ENCODE measurements around the gene CRYBA4. TPM values are rescaled to one million over a fixed set of nuclear protein-coding genes. Genes with fewer than 3 reads are reported as not detected.

Gene CRYBA4
- total and polyA plus RNA-seq, 2 experiments from 2014 or later, result 1.5 TPM; not detected in 1

GRCh38 chr22:26617271-26618199 is 4.2 kb upstream of the CRYBA4 start, which contains the start of gene CRYBB1:
Gene CRYBB1, minus strand, starts transcription at chr22:26618027. Its CDS starts 1,708 bp downstream, at chr22:26616319.
- peak; percentile 56 for DNase-seq (ENCODE audit: low spot score)
- Histone ChIP-seq H3K27ac (ENCODE audit: low read depth) (0 out of 2 replicates have a peak within 1 kb of the TSS, but pooled peaks have one; percentile 58), H2AFZ (peak within 1 kb of the TSS; percentile 80), H4K20me1 (replicated peaks; ENCODE audit: insufficient read depth) (no peaks in the 10 kb centered on the region), H3K9me2 (ENCODE audit: insufficient read depth) (no peaks in the 10 kb centered on the region), H3K4me3 (peak within 1 kb of the TSS; percentile 22; the same call in 1 of the 2 replicates), H3K79me2 (replicated peaks; ENCODE audit: insufficient read depth) (no peaks in the 10 kb centered on the region), H3K36me3 (ENCODE audit: insufficient read depth) (no peaks in the 10 kb centered on the region), H3F3A (replicated peaks; ENCODE audit: low read depth) (peaks cover 21% of the 10 kb centered on the region), H3K4me1 (ENCODE audit: insufficient read depth) (peaks cover 52% of the 10 kb centered on the region), H3K4me2 (peak within 1 kb of the TSS; percentile 74), H3K27me3 (ENCODE audit: insufficient read depth) (peaks cover 25% of the 10 kb centered on the region)
- peak; percentile 30 for ATAC-seq
- H3K4me3 Mint-ChIP-seq, result peak within 1 kb of the TSS; percentile 12; the same call in 1 of the 3 replicates
- no peak for TF ChIP-seq ZNF331 (CRISPR knock-in tag; IDR thresholded peaks at IDR 0.05; ENCODE audit: low read depth)
- no peak for TF ChIP-seq REST (IDR thresholded peaks at IDR 0.05; ENCODE audit: unreplicated experiment)
- no peak for TF ChIP-seq ETS1 (IDR thresholded peaks at IDR 0.05)
- TF ChIP-seq NANOG (IDR thresholded peaks at IDR 0.05; ENCODE audit: borderline replicate concordance), result no peak
- no peak for TF ChIP-seq JUNB (IDR thresholded peaks at IDR 0.05; ENCODE audit: unreplicated experiment)
- TF ChIP-seq EZH2phosphoT487 (IDR thresholded peaks at IDR 0.05; ENCODE audit: unreplicated experiment), result no peak
- TF ChIP-seq ZNF462 (CRISPR knock-in tag; IDR thresholded peaks at IDR 0.05), result no peak
- TF ChIP-seq STAT1 (IDR thresholded peaks at IDR 0.05; ENCODE audit: unreplicated experiment), result no peak
- peaks cover 57% of the 10 kb centered on the region for H3K4me1 Mint-ChIP-seq
- H3K27me3 Mint-ChIP-seq (ENCODE audit: insufficient read depth, low read depth, poor library complexity), result peaks cover 41% of the 10 kb centered on the region
- no peaks in the 10 kb centered on the region for H3K9me3 Mint-ChIP-seq
- H3K27ac Mint-ChIP-seq, result no peak within 1 kb of the TSS
- no peaks in the 10 kb centered on the region; the same call in 2 of the 3 replicates for H3K36me3 Mint-ChIP-seq (ENCODE audit: low read depth)

Data from GM23338 (cell line).